ENCODE data around the gene SIPA1L3. TPM values are rescaled to one million over a fixed set of nuclear protein-coding genes. Genes with fewer than 3 reads are reported as not detected.

Gene SIPA1L3
- total RNA-seq, 1 donor from 2014 or later: 26.9 TPM

DNA sequence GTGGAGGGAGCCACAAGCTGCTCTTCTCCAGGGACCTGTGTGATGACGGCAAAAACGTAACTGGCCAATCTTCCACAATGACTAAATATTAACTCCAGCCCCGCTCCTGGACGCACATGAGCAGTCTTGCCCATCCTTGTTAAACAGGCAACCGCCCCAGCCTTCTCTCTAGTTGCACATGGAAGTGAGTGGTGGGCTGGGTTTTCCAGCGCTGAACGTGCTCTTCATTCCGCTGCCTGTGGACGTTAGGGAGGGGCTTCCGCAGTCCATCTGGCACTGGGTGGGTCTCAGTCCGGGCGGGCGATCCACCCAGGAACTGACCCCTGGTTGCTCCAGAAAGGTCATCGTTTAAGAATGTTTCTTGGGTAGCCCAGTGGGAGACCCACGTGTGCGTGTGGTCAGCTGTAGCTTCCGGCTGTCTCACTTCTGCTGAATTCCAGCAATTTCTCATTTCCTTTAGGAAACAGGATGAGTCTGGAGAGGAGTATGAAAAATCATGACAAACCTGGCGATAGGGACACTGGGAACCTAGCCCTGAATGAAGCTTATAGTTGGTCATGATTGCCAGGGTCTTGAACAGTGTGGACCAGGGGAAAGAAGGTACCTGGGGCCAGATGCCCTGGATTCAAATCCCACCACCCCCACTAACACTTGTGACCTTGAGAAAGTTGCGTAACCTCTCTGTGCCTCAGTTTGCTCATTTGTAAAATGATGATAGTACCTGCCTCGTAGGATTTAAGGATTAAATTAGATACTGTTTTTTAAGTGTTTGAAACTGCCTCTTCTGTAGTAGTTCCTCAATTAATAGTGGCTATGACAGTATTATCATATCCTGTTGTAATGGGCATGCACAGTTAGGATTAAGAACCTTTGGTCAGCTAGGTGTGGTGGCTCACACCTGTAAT is 92.6 kb downstream of the SIPA1L3 start:
- peaks cover 37% of the 10 kb centered on the region for H3K79me2 ChIP-seq (ENCODE audit: insufficient read depth, low read length)
- H3K4me3 ChIP-seq (ENCODE audit: insufficient read depth, low read depth, low read length): no peak overlapping the region
- H3K27ac ChIP-seq (ENCODE audit: low read depth, low read length): peak overlapping the region; percentile 98
- Mint-ChIP-seq H3K27ac (ENCODE audit: unreplicated experiment) (peak overlapping the region; percentile 96), H3K4me1 (ENCODE audit: low read depth, unreplicated experiment) (peaks cover 23% of the 10 kb centered on the region), H3K27me3 (ENCODE audit: low read depth, unreplicated experiment) (no peaks in the 10 kb centered on the region), H3K9me3 (ENCODE audit: unreplicated experiment) (no peaks in the 10 kb centered on the region), H3K36me3 (ENCODE audit: low read depth, unreplicated experiment) (peaks cover 8% of the 10 kb centered on the region), H3K4me3 (ENCODE audit: unreplicated experiment) (peak overlapping the region; percentile 29)
- no peaks in the 10 kb centered on the region for H4K20me1 ChIP-seq (ENCODE audit: insufficient read depth, low read length)
- H3K36me3 ChIP-seq (ENCODE audit: insufficient read depth, low read length): no peaks in the 10 kb centered on the region
- H3K9me3 ChIP-seq (ENCODE audit: insufficient read depth, low read depth, low read length): no peaks in the 10 kb centered on the region
- FAIRE-seq (peak; percentile 95), DNase-seq (ENCODE audit: low read depth) (peak; percentile 99)
- no peak for TF ChIP-seq EZH2 (IDR thresholded peaks at IDR 0.05; ENCODE audit: insufficient read depth, low read length)
- TF ChIP-seq, protein P1, sequence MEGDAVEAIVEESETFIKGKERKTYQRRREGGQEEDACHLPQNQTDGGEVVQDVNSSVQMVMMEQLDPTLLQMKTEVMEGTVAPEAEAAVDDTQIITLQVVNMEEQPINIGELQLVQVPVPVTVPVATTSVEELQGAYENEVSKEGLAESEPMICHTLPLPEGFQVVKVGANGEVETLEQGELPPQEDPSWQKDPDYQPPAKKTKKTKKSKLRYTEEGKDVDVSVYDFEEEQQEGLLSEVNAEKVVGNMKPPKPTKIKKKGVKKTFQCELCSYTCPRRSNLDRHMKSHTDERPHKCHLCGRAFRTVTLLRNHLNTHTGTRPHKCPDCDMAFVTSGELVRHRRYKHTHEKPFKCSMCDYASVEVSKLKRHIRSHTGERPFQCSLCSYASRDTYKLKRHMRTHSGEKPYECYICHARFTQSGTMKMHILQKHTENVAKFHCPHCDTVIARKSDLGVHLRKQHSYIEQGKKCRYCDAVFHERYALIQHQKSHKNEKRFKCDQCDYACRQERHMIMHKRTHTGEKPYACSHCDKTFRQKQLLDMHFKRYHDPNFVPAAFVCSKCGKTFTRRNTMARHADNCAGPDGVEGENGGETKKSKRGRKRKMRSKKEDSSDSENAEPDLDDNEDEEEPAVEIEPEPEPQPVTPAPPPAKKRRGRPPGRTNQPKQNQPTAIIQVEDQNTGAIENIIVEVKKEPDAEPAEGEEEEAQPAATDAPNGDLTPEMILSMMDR (IDR thresholded peaks at IDR 0.05; ENCODE audit: insufficient read depth, low read depth, low read length): no peak
- no peak overlapping the region for H2AFZ ChIP-seq (ENCODE audit: low read depth, low read length)
- H3K9ac ChIP-seq (ENCODE audit: low read length): peak overlapping the region; percentile 82
- peaks cover 46% of the 10 kb centered on the region for H3K4me1 ChIP-seq (ENCODE audit: insufficient read depth, low read length)
- H3K4me2 ChIP-seq (ENCODE audit: low read length): peak overlapping the region; percentile 55
- H3K27me3 ChIP-seq (ENCODE audit: insufficient read depth, low read length): no peaks in the 10 kb centered on the region

DNA sequence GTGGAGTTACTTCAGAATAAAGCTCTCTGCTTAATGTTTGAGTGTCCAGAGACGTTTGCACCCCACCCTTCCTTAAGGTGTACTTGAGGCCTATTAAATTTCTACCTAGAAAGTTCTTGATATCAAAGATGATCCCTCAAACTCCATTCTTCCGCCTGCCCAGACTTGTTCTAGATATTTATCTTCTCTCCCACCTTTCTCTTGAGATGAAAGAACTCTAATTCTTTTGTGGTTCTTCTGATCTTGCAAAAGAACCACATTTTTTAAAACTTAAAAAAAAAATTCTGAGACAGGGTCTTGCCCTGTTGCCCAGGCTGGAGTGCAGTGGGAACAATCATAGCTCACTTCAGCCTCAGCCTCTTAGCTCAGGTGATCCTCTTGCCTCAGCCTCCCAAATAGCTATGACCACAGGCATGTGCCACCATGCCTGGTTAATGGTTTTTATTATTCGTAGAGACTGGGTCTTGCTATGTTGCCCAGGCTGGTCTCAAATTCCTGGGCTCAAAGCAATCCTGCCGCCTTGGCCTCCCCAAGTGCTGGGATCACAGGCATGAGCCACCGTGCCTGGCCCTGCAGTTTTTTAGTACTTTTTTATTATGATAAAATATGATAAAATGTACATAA is 94.3 kb downstream of the SIPA1L3 start:
- no peak overlapping the region for H2AFZ ChIP-seq (ENCODE audit: low read depth, low read length)
- TF ChIP-seq EZH2 (IDR thresholded peaks at IDR 0.05; ENCODE audit: insufficient read depth, low read length): no peak
- TF ChIP-seq, protein P1 (IDR thresholded peaks at IDR 0.05; ENCODE audit: insufficient read depth, low read depth, low read length): no peak
- peak overlapping the region; percentile 52 for H3K27ac ChIP-seq (ENCODE audit: low read depth, low read length)
- DNase-seq (ENCODE audit: low read depth): no peak
- Mint-ChIP-seq H3K4me1 (ENCODE audit: low read depth, unreplicated experiment) (peaks cover 23% of the 10 kb centered on the region), H3K27me3 (ENCODE audit: low read depth, unreplicated experiment) (no peaks in the 10 kb centered on the region), H3K9me3 (ENCODE audit: unreplicated experiment) (no peaks in the 10 kb centered on the region), H3K4me3 (ENCODE audit: unreplicated experiment) (no peak overlapping the region), H3K27ac (ENCODE audit: unreplicated experiment) (no peak overlapping the region), H3K36me3 (ENCODE audit: low read depth, unreplicated experiment) (peaks cover 1% of the 10 kb centered on the region)
- H3K9me3 ChIP-seq (ENCODE audit: insufficient read depth, low read depth, low read length): no peaks in the 10 kb centered on the region
- no peaks in the 10 kb centered on the region for H4K20me1 ChIP-seq (ENCODE audit: insufficient read depth, low read length)
- FAIRE-seq: no peak
- H3K36me3 ChIP-seq (ENCODE audit: insufficient read depth, low read length): no peaks in the 10 kb centered on the region
- peaks cover 57% of the 10 kb centered on the region for H3K4me1 ChIP-seq (ENCODE audit: insufficient read depth, low read length)
- no peak overlapping the region for H3K4me3 ChIP-seq (ENCODE audit: insufficient read depth, low read depth, low read length)
- H3K79me2 ChIP-seq (ENCODE audit: insufficient read depth, low read length): peaks cover 32% of the 10 kb centered on the region
- H3K9ac ChIP-seq (ENCODE audit: low read length): no peak overlapping the region
- no peaks in the 10 kb centered on the region for H3K27me3 ChIP-seq (ENCODE audit: insufficient read depth, low read length)
- no peak overlapping the region for H3K4me2 ChIP-seq (ENCODE audit: low read length)
